Measurements from ENCODE around the gene RNF115. TPM values are rescaled to one million over a fixed set of nuclear protein-coding genes. Genes with fewer than 3 reads are reported as not detected.
"Not testable (repeated sequence)": the region's sequence is repeated elsewhere in the genome, so short reads cannot be mapped to it uniquely, and the experiment has no call there.

RNF115 gene
- total and polyA plus RNA-seq, 4 donors = 19.1 to 26.0 (median 22.4) TPM

DNA sequence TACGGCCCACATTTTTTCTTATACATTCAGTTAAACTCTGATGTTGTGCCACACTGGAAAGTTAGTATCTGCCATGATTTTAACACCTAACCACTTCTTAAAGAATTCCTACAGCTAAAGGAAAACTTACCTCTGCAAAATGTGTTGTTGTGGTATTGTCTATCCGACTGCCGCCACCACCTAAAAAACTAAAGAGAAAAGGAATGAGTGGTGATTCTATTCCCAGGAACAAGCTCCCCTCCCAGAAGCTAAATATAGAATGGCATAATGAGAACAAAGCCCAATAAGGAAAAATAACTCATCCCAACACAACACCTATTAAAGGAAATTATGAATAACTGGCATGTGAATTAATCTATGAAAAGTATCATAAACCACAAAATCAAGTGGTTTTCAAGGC is 39.5 kb downstream of the RNF115 start:
- no peak overlapping the region for H3K4me3 ChIP-seq (ENCODE audit: low read depth, low read length)
- H3K27me3 ChIP-seq (ENCODE audit: control insufficient read depth, insufficient read depth, low read length) = no peaks in the 10 kb centered on the region
- H3K36me3 ChIP-seq (ENCODE audit: control insufficient read depth, insufficient read depth, low read length) = peaks cover 6% of the 10 kb centered on the region
- no peaks in the 10 kb centered on the region for H3K4me1 ChIP-seq (ENCODE audit: control insufficient read depth, insufficient read depth, low read length)
- H3K9me3 ChIP-seq (ENCODE audit: control insufficient read depth, insufficient read depth, low read length) = no peaks in the 10 kb centered on the region
- DNase-seq (ENCODE audit: low read depth in 4 of 6, low spot score in 6 of 6) = no peak
- no peak overlapping the region for H3K27ac ChIP-seq (ENCODE audit: low read depth, low read length)
- 100% methylated on average over 1 of the region's 3 CpGs for WGBS (ENCODE audit: insufficient coverage)

DNA sequence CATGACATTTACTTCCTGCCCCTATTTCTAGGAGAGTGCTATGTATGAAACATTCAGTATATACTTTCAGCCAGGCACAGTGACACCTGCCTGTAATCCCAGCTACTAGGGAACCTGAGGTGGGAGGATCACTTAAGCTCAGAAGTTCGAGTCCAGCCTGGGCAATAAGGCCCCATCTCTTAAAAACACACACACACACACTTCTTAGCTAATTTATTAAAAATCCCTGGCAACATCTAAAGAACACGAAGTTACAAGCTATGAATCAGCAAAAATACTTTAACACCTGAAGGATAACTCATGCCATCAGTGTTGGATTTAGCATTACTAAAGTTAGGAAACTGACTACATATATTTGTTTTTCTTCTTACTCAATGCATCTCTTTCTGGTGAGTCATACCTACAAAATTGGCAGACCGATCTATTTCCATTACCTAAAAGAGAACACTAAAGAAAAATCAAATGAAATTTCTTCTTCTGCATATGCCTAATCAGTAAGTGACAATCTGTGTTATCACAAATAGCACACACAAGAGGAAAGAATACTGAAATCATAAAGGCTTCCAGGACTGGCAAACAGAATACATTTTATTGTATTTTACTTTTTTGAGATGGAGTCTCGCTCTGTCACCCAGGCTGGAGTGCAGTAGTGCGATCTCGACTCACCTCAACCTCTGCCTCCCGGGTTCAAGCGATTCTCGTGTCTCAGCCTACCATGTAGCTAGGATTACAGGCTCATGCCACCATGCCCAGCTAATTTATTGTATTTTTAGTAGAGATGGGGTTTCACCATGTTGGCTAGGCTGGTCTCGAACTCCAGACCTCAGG is 41.4 kb downstream of the RNF115 start:
- Histone ChIP-seq H3K4me1 (ENCODE audit: control insufficient read depth, insufficient read depth, low read length) (no peaks in the 10 kb centered on the region), H3K9me3 (ENCODE audit: control insufficient read depth, insufficient read depth, low read length) (no peaks in the 10 kb centered on the region), H3K4me3 (ENCODE audit: low read depth, low read length) (no peak overlapping the region), H3K36me3 (ENCODE audit: control insufficient read depth, insufficient read depth, low read length) (peaks cover 6% of the 10 kb centered on the region), H3K27ac (ENCODE audit: low read depth, low read length) (no peak overlapping the region), H3K27me3 (ENCODE audit: control insufficient read depth, insufficient read depth, low read length) (no peaks in the 10 kb centered on the region)
- 90% methylated on average over 6 of the region's 10 CpGs for WGBS (ENCODE audit: insufficient coverage)
- no peak for DNase-seq (ENCODE audit: low read depth in 4 of 6, low spot score in 6 of 6)

DNA sequence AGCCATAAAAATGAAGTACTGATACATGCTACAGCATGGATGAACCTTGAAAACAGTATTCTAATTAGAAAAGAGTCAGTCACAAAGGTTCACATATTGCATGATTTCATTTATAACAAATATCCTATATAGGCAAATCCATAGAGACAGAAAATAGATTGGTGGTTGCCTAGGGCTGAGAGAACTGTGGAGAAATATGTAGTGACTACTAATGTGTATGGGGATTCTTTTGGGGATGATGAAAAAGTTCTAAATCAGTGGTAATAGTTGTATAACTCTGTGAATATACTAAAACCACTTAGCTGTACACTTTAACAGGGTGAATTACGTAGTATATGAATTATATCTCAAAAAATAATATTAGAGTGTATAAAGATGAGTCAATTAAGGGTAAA is 45.8 kb downstream of the RNF115 start:
- no peak for DNase-seq (ENCODE audit: low read depth in 4 of 6, low spot score in 6 of 6)
- Histone ChIP-seq H3K27ac (ENCODE audit: low read depth, low read length) (no peak overlapping the region), H3K27me3 (ENCODE audit: control insufficient read depth, insufficient read depth, low read length) (no peaks in the 10 kb centered on the region), H3K4me1 (ENCODE audit: control insufficient read depth, insufficient read depth, low read length) (no peaks in the 10 kb centered on the region), H3K36me3 (ENCODE audit: control insufficient read depth, insufficient read depth, low read length) (peaks cover 6% of the 10 kb centered on the region), H3K4me3 (ENCODE audit: low read depth, low read length) (no peak overlapping the region), H3K9me3 (ENCODE audit: control insufficient read depth, insufficient read depth, low read length) (no peaks in the 10 kb centered on the region)
- WGBS (ENCODE audit: insufficient coverage) = no CpG with 5 or more reads among the region's 1 CpG

DNA sequence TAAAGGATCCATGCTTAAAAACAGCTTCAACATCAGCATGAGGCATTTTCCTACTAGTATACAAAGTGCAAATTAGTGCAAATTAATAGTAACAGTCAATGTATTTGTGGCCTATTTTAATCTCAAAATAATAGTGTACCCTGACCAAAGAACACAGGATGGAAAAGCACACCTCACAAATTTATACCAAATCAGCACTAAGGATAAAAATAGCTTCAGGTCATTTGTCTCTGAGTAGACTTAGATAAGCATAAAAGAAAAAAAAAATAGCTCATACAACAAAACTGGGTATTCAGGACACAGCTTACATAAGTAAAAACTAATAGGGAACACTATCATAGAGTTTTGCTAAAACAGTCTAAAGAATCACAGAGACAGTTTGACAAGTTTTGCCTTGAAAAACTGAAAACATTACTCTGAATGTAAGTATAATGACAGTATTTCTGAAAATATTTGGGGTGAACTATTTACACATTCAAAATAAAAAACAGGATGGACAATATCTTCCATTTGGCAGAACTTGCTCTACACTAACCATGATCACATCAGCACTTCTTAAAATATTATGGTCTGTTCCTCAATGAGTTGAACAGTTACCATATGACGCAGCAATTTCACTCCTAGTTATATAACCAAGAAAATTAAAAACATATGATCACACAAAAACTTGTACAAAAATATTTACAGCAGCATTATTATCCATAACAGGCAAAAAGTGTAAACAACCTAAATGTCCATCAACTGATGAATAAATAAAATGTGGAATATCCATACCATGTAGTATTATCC is 46.3 kb downstream of the RNF115 start:
- no peak overlapping the region for H3K27ac ChIP-seq (ENCODE audit: low read depth, low read length)
- DNase-seq (ENCODE audit: low read depth in 4 of 6, low spot score in 6 of 6) = no peak
- H3K4me3 ChIP-seq (ENCODE audit: low read depth, low read length) = no peak overlapping the region
- H3K9me3 ChIP-seq (ENCODE audit: control insufficient read depth, insufficient read depth, low read length) = no peaks in the 10 kb centered on the region
- H3K36me3 ChIP-seq (ENCODE audit: control insufficient read depth, insufficient read depth, low read length) = peaks cover 6% of the 10 kb centered on the region
- H3K27me3 ChIP-seq (ENCODE audit: control insufficient read depth, insufficient read depth, low read length) = no peaks in the 10 kb centered on the region
- WGBS (ENCODE audit: insufficient coverage) = no CpG with 5 or more reads among the region's 1 CpG
- no peaks in the 10 kb centered on the region for H3K4me1 ChIP-seq (ENCODE audit: control insufficient read depth, insufficient read depth, low read length)

DNA sequence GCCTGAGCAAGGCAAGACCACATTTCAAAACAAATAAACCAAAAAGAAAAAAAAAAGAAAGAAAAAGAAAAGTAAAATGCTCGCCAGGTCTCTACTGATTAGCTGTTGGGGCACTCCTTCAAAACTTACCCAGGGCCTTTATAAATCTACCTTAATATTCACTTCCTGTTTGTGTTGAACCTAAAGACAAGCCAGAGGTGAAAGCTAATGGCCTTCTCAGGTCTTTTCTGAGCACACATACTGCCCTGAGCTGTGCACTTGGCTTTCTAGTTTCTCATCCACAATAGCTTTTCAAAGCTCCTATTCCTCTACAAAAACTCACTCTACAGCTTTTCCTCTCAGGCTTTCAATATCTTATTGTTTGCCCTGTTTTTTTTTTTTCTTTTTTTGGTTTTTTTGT is 50.5 kb downstream of the RNF115 start:
- Histone ChIP-seq H3K27me3 (ENCODE audit: control insufficient read depth, insufficient read depth, low read length) (no peaks in the 10 kb centered on the region), H3K9me3 (ENCODE audit: control insufficient read depth, insufficient read depth, low read length) (no peaks in the 10 kb centered on the region), H3K27ac (ENCODE audit: low read depth, low read length) (no peak overlapping the region), H3K4me1 (ENCODE audit: control insufficient read depth, insufficient read depth, low read length) (no peaks in the 10 kb centered on the region), H3K36me3 (ENCODE audit: control insufficient read depth, insufficient read depth, low read length) (peaks cover 3% of the 10 kb centered on the region), H3K4me3 (ENCODE audit: low read depth, low read length) (no peak overlapping the region)
- no peak for DNase-seq (ENCODE audit: low read depth in 4 of 6, low spot score in 6 of 6)
- no CpG with 5 or more reads among the region's 1 CpG for WGBS (ENCODE audit: insufficient coverage)

DNA sequence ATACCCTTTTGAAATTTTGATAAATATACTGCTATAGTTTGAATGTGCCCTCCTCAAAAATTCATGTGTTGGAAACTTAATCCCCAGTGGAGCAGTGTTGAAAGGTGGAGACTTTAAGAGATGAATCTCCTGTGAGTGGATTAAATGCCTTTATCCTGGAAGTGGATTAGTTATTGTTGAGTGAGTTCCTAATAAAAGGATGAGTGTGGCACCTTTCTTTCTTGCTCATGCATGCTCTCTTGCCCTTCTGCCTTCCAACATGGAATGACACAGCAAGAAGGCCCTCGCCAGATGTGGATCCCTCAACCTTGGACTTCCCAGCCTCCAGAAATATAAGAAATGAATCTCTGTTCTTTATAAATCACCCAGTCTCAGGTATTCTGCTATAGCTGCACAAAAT is 52.8 kb downstream of the RNF115 start:
- H3K4me3 ChIP-seq (ENCODE audit: low read depth, low read length) = no peak overlapping the region
- no peaks in the 10 kb centered on the region for H3K9me3 ChIP-seq (ENCODE audit: control insufficient read depth, insufficient read depth, low read length)
- no peak for DNase-seq (ENCODE audit: low read depth in 4 of 6, low spot score in 6 of 6)
- no peaks in the 10 kb centered on the region for H3K4me1 ChIP-seq (ENCODE audit: control insufficient read depth, insufficient read depth, low read length)
- no peak overlapping the region for H3K27ac ChIP-seq (ENCODE audit: low read depth, low read length)
- peaks cover 17% of the 10 kb centered on the region for H3K36me3 ChIP-seq (ENCODE audit: control insufficient read depth, insufficient read depth, low read length)
- no CpG with 5 or more reads among the region's 1 CpG for WGBS (ENCODE audit: insufficient coverage)
- H3K27me3 ChIP-seq (ENCODE audit: control insufficient read depth, insufficient read depth, low read length) = no peaks in the 10 kb centered on the region

DNA sequence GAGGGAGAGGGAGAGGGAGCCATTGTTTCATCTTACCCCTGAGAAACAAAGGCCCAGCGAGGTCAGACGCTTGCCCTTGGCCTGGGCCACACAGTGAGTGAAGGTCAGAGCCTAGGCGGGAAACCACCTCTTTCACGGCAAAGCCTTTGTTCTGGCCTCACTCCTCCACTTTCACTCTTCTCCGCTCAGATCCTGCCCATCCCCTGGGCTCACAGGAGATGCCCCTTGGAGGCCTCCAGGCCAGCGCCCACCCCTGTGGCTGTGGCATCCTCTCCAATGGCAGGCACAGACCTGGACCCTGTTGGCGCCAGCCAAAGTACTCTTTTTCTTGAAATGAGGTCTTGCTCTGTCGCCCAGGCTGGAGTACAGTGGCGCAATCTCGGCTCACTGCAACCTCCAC is 55.9 kb downstream of the RNF115 start:
- H3K36me3 ChIP-seq (ENCODE audit: control insufficient read depth, insufficient read depth, low read length) = peaks cover 23% of the 10 kb centered on the region
- DNase-seq (ENCODE audit: low read depth in 4 of 6, low spot score in 6 of 6); H3K4me1 ChIP-seq (ENCODE audit: control insufficient read depth, insufficient read depth, low read length); H3K9me3 ChIP-seq (ENCODE audit: control insufficient read depth, insufficient read depth, low read length); H3K4me3 ChIP-seq (ENCODE audit: low read depth, low read length); H3K27ac ChIP-seq (ENCODE audit: low read depth, low read length); H3K27me3 ChIP-seq (ENCODE audit: control insufficient read depth, insufficient read depth, low read length): not testable (repeated sequence)
- WGBS (ENCODE audit: insufficient coverage) = 100% methylated on average over 6 of the region's 10 CpGs

DNA sequence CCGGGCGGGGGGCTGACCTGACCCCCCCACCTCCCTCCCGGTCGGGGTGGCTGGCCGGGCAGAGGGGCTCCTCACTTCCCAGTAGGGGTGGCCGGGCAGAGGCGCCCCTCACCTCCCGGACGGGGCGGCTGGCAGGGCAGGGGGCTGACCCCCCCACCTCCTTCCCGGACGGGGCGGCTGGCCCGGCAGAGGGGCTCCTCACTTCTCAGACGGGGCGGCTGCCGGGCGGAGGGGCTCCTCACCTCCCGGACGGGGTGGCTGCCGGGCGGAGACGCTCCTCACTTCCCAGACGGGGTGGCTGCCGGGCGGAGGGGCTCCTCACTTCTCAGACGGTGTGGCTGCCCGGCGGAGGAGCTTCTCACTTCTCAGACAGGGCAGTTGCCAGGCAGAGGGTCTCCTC is 57.0 kb downstream of the RNF115 start:
- 98% methylated on average over 23 of the region's 29 CpGs for WGBS (ENCODE audit: insufficient coverage)
- peaks cover 23% of the 10 kb centered on the region for H3K36me3 ChIP-seq (ENCODE audit: control insufficient read depth, insufficient read depth, low read length)
- not testable (repeated sequence) for H3K4me1 ChIP-seq (ENCODE audit: control insufficient read depth, insufficient read depth, low read length); H3K27me3 ChIP-seq (ENCODE audit: control insufficient read depth, insufficient read depth, low read length); H3K27ac ChIP-seq (ENCODE audit: low read depth, low read length); DNase-seq (ENCODE audit: low read depth in 4 of 6, low spot score in 6 of 6); H3K4me3 ChIP-seq (ENCODE audit: low read depth, low read length); H3K9me3 ChIP-seq (ENCODE audit: control insufficient read depth, insufficient read depth, low read length)

DNA sequence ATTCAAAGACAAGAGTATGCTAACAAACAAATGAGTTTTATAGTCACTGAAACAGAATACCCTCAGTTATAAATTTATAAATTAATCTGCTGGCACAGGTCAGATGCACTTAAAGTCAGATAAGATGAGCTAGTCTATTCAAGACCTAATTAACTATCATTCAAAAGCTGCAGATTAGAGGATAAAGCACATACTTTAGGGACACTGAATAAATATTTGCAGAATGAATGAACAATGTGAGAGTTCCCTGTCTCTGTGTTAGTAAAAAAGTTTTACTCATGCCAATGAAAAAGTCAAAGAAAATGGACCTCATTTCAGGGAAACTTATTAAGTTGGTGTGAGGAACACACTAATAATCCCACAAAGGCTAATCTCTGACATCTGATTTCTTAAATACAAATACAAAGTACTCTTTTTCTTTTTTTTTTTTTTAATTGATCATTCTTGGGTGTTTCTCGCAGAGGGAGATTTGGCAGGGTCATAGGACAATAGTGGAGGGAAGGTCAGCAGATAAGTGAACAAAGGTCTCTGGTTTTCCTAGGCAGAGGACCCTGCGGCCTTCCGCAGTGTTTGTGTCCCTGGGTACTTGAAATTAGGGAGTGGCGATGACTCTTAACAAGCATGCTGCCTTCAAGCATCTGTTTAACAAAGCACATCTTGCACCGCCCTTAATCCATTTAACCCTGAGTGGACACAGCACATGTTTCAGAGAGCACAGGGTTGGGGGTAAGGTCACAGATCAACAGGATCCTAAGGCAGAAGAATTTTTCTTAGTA is 58.1 kb downstream of the RNF115 start:
- peaks cover 27% of the 10 kb centered on the region for H3K36me3 ChIP-seq (ENCODE audit: control insufficient read depth, insufficient read depth, low read length)
- H3K27ac ChIP-seq (ENCODE audit: low read depth, low read length); H3K4me1 ChIP-seq (ENCODE audit: control insufficient read depth, insufficient read depth, low read length); H3K4me3 ChIP-seq (ENCODE audit: low read depth, low read length); H3K27me3 ChIP-seq (ENCODE audit: control insufficient read depth, insufficient read depth, low read length); DNase-seq (ENCODE audit: low read depth in 4 of 6, low spot score in 6 of 6); H3K9me3 ChIP-seq (ENCODE audit: control insufficient read depth, insufficient read depth, low read length): not testable (repeated sequence)
- no CpG with 5 or more reads among the region's 5 CpGs for WGBS (ENCODE audit: insufficient coverage)

Data from spinal cord (tissue), 10 donors.